ENCODE data around the gene GLA.

DNA sequence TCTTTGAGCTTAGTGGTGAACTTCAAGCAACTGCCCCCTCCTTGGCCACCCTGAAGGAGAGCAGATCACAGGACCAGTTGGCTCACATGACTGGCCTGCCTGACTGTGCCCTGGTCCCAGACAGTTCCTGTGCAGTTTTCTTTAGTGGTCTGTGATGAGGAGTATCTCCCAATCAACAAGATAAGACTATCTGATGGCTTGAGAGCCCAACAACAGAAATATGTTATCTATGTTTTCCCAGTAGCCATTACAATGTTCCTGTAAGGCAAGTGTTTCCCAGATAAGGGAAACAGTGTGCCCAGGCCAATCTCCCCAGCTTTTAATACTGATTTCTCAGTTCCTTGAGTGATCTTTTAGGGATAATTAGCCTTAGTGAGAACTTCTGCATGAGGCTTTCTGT is 45.0 kb downstream of the GLA start:
- TF ChIP-seq, protein P1, sequence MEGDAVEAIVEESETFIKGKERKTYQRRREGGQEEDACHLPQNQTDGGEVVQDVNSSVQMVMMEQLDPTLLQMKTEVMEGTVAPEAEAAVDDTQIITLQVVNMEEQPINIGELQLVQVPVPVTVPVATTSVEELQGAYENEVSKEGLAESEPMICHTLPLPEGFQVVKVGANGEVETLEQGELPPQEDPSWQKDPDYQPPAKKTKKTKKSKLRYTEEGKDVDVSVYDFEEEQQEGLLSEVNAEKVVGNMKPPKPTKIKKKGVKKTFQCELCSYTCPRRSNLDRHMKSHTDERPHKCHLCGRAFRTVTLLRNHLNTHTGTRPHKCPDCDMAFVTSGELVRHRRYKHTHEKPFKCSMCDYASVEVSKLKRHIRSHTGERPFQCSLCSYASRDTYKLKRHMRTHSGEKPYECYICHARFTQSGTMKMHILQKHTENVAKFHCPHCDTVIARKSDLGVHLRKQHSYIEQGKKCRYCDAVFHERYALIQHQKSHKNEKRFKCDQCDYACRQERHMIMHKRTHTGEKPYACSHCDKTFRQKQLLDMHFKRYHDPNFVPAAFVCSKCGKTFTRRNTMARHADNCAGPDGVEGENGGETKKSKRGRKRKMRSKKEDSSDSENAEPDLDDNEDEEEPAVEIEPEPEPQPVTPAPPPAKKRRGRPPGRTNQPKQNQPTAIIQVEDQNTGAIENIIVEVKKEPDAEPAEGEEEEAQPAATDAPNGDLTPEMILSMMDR (IDR thresholded peaks at IDR 0.05), result no peak
- TF ChIP-seq POLR2A (IDR thresholded peaks at IDR 0.05), result no peak

All from testis (tissue), 2 donors.